ENCODE data around the gene DNAJC1.

The DNAJC1 gene

DNA sequence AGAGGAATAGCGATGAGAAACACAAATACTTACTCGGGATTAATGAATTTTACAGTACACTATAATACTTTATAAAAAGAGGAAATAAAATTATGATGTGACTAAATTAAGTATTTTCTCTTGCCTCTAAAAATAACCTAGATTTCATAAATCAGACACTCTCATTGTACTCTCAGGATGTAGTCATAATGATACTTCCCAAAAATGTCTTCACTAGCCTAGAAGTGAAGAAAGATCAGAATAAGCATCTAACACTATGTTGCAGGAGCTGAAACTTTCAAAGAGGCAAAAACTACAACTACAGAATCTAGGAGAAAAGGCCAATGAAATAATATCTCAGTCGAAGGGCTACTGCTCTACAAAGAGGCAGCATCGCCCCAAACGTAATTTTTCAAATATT is 49.4 kb downstream of the DNAJC1 start:
- no peak for DNase-seq

DNA sequence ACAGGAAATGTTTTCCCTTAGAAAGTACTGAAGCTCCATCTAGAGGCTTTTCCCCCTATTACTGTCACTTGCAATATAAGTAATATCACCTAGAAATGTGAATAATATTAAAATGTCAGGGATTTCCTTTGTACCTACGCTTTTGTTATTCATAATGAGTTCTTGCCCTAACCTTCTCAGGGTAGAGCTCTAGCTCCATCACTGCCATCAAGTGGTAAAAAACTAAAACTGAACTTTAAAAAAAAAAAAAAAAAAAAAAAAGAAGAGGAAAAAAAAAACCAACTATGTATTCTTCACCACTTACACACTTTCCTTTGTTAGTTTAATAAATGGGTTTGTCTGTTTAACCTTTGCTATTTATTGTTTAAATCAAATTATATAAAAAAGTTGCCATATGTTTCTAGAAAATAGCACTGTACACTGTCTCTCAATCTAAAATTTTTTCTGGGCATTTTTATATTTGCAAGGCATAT is 49.9 kb downstream of the DNAJC1 start:
- no peak for DNase-seq

DNA sequence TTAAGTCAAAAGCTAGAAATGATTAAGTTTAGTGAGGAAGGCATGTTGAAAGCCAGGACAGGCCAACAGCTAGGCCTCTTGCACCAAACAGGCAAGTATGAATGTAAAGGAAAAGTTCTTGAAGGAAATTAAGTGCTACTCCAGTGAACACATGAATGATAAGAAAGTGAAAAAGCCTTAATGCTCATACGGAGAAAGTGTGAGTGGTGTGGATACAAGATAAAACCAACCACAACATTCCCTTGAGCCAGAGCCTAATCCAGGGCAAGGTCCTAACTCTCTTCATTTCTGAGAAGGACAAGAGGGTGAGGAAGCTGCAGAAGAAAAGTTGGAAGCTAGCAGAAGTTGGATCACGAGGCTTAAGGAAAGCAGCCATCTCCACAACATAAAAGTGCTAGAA is 53.0 kb downstream of the DNAJC1 start:
- no peak for DNase-seq

DNA sequence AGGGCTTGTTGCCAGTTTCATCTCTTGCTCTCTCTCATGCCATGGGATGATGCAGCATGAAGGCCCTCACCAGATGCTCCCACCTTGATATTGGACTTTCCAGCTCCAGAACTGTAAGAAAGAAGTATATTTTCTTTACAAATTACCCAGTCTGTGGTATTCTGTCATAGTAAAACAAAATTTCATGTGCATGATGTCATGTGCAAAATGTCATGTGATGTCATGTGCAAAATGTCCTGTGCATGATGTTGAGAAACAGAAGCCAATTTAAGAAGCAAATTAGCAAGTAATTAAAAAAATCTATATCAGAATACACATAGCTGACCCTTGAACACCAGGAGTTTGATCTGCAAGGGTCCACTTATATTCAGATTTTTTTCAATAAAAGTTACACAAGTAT is 56.6 kb downstream of the DNAJC1 start:
- no peak for DNase-seq

DNA sequence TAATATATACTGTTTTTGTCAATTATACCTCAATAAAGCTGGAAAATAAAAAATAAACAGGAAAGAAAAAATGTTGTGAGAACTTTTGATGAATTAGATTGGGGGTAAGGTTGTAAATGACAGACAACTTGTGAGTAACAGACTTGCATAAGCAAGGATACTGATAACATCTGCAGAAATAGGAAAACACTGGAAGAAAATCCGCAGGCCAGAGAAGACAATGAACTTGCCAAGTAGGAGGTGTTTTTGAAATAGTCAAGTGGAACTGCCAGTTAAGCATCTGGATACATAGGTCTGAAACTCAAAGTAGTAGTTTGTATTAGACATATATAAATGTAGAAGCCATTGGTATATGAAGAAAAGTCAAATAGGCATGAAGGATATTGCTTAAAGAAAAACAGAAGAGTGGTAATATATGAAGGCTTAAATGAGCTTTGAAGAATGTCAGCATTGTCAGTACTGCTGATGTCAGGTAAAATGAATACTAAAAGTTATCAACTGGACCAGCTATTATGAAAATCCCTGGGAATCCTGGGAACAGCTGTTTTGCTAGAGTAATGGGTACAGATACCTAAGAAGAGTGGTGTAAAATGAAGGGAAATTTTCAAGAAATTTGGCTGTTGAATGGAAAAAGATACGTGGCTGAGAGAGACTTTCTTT is 58.7 kb downstream of the DNAJC1 start:
- DNase-seq: no peak

DNA sequence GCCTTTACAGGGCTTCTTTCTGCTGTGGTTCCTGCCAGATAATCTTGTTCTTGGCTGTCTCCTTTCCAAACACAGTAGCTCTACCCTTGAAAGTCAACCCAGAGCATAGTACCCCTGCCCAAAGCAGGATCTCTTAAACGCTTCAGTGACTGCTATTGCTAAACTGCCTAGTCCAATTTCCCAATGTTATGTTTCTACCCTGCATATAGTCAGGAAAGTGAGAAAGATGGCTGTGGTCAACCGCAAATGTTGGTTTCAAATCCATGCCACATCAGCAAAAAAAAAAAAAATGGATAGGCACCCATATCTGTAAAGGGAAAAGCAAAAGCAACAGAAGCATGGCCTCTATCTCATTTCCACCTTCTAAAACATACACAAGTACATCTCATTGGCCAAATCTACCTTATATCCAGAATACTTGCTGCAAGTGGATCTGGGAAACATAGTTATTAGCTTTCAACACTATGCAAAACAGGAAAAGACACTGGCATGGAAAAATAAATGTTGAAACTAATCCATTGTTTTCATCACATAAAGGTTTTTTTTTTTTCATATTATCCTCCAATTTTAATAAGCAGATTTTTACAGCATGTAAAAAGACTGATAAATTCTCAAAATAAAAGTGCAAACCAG is 59.8 kb downstream of the DNAJC1 start:
- no peak for DNase-seq

DNA sequence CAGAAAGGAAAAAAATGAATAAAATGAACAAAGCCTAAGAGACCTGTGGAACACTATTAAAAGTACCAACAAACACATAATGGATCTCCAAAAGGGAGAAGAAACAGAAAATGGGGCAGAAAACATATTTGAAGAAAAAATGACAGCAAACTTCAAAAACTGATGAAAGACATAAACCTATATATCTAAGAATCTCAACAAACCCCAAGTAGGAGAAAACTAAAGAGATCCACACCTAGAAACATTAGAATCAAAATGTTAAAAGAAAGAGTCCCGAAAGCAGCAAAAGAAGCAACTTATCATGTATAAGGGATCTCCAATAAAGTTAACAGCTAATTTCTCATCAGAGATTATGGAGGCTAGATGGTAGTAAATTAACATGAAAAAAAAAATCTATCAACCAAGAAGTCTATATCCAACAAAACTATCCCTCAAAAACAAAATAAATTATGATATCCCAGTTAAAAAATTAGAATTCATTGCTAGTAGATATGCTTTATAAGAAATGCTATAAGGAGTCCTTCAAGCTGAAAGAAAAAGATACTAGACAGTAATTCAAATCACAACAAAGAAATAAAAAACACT is 68.0 kb downstream of the DNAJC1 start:
- no peak for DNase-seq

DNA sequence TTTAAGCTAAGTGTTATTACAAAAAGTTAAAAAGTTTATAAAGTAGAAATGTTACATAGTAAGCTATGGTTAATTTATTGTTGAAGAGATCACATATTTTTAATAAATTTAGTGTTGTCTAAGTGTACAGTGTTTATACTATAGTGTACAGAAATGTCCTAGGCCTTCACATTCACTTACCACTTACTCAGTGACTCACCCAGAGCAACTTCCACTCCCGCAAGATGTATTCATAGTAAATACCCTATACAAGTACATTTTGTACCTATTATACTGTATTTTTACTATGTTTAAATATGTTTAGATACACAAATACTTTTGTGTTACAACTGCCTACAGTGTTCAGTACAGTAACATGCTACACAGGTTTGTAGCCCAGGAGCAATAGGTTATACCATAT is 69.2 kb downstream of the DNAJC1 start:
- DNase-seq: no peak

DNA sequence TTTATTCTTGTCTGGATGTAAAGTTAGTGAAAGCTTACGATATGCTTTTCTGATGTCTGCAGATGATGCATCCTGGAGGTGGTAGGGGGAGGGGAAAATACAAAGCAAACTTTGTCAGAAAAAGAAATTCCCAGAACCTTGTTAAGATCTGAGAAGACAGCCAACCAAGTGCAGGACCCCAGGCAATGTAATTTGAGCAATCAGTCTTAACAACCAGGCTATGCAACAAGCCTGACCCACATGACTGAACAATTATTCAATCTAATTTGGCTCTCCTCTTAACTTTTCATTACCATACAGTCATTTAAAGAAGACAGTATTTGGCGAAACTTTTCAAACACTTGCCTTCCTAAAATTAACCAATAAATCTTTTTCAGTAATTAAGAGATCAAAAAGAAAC is 74.5 kb downstream of the DNAJC1 start:
- no peak for DNase-seq

DNA sequence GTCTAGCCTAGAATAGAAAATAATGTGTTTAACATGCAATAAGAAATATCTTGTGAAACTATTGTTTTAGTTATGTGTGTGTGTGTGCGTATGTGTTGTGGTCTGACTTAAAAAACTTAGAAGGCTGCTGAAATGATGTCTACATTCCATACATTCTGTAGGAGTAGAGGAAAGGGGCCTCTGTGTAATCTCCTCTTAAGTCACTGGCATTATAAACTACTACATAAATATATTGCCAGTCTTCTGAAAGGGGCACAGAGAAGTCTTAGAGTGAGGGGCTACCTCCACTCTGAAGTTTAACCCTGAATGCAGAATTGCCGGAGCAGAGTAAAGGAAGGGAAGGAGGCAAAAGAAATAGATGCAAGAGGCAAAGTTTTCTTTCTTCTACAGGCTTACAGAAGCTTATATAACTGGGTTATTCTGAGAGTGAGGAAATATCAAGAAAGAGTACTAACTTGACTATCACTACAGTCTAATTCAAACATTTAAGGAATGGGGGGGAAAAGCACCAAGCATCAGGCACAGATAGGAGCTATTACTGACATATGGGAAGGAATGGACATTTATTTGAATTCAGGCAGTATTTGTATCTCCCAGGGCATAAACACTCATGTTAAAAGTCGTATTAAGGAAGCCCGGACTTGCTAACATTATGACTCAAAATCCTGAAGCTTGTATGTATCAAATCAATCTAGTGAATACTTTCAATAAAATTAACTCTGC is 75.7 kb downstream of the DNAJC1 start:
- DNase-seq: no peak

DNA sequence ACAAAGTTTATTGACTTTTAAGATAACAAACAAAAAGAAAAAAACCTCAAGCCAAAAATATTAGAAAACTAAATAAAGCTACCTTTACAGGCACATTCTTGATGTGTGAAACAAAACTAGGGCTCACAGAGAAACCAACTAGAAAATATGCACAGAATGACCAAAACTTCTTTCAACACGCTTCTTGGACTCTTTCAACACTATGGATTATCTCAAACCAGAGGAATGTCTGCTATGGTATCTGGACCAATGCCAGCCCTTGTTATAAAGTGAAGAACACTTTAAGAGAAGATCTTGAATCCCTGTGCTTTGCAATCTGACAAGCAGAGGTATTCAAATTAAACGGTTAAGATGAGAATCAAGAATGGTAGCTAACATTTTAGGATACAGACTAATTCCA is 76.6 kb downstream of the DNAJC1 start:
- DNase-seq: no peak

DNA sequence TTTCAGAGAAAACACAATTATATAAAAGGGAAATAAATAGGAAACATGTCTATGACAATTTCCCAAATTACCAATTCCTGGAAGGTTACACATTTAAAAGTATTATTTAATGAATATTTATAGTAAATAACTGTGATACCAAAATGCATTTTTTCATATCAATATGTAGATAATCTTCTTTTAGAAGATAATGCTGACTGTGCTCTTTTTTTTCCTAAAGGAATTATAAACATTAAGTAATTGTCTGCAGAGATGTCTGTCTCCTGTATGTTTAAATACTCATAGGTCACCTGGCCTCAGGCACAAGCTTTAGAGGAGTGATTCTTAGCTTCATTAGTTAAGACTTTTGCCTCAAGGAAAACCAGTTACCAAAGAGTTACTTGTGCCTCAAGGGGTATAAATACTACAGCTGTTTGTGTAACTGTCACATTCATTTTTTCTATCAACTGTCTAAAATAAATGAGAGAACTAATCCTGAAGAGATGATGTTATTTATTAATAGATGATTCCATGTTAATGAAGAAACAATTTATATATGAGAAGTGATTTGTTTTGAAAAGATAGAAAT is 77.1 kb downstream of the DNAJC1 start:
- no peak for DNase-seq

DNA sequence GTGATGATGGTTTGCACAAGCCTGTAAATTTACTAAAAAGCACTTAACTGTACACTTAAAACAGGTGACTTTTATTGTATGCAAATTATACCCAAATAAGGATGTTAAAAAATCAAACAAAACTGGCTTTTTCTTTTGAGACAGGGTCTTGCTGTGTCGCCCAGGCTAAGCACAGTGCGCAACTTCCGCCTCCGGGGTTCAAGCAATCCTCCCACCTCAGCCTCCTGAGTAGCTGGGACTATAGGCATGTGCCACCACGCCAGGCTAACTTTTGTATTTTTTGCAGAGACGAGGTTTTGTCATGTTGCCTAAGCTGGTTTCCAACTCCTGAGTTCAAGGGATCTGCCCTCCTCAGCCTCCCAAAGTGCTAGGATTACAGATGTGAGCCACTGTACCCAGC is 77.7 kb downstream of the DNAJC1 start:
- no peak for DNase-seq

DNA sequence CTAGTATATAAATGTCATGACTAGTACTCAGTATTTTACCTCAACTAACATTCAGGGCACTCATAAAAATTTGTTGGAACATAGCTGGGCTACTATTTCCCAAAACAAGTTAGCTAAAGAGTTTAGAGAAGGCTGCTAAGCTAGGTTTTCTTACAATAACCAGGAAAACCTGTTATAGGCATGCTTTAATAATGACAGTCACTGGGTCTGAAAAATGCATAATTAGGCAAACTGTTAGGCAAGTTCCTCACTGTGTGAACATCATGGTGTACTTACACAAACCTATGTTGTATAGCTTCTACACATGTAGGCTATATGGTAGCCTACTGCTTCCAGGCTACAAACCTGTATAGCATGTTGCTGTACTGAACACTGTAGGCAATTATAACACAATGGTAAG is 79.0 kb downstream of the DNAJC1 start:
- no peak for DNase-seq

DNA sequence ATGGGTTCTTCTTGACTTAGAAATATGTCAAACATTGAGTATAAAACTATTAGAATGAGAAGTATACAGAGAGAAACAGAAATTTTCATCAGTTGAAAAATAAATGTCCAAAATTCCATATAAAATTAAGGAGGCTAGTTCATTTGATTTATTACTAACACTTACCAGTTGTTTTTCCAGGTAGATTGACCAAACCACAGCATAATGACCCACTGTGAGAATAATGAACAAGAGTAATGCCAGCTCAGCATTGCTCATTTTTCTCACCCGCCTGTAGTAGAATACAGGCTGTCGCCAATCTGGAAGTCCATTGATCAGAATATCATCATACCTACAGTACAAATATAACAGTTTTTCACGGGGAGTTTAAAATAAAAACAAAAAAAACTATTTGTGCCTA is 82.9 kb downstream of the DNAJC1 start:
- no peak for DNase-seq

DNA sequence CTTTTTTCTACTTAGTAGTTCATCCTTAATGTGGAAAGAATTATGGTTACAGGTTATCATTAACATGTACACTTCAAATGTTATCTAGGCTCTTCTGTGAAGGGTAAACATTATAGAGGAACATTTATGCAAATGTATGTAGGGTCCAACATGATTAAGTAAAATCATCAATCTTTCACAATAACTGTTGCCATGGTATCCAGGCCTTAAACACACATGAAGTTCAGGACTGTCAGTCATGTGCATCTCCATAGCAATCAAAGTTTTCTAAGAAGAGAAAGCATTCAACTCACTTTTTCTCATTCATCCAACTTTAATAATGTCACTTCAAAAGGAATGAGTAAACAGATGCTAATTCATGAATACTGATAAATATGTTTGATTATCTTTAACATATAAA is 83.6 kb downstream of the DNAJC1 start:
- no peak for DNase-seq

DNA sequence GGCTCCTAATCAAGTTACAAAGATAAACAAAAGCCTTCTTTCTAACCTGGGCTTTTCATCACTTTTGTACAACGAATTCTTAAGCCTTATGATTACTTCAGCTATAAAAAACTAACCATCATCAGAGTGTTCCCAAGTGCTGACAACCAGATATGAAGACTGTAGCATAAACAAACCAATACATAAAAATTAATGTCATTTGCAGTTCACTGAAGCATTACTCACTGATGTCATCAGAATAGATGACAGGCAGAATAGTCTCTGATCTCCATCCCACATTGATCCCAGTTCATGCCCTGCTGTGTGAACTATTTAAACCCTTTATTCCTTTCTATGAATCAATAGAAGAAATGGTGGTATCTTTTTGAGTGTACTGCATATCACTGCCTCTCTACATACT is 84.4 kb downstream of the DNAJC1 start:
- DNase-seq: no peak

DNA sequence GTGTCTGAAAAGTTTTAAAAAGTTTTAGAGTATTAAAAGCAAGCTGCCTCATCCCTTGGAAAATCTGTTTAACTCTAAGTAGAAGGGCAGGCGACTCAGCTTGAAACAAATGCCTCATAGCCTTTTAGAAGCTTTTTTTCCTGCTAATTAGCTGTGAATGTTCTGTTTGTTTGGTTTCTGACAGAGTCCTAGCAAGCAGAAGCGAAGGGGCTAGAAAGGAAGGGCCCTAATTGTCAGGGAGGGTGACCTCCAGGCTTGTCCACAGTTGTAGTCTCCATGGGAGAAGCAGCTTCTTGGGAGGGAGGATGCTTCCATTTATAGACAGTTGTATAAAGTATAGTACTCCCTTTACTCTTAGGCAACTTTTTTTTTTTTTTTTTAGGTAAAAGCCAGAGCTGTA is 90.9 kb downstream of the DNAJC1 start:
- no peak for DNase-seq

DNA sequence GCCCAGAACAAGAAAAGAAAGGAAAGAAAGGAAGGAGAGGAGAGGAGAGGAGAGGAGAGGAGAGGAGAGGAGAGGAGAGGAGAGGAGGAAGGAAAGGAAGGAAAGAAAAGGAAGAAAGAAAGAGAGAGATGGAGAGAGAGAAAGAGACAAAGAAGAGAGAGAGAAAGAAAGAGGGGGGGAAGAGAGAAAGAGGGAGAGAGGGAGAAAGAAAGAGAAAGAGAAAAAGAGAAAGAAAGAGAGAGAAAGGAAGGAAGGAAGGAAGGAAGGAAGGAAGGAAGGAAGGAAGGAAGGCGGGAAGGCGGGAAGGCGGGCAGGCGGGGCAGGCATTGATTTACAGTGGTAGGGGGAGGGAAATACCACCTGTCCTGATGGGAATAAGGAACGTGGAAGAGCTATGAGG is 92.7 kb downstream of the DNAJC1 start:
- DNase-seq: no peak

DNA sequence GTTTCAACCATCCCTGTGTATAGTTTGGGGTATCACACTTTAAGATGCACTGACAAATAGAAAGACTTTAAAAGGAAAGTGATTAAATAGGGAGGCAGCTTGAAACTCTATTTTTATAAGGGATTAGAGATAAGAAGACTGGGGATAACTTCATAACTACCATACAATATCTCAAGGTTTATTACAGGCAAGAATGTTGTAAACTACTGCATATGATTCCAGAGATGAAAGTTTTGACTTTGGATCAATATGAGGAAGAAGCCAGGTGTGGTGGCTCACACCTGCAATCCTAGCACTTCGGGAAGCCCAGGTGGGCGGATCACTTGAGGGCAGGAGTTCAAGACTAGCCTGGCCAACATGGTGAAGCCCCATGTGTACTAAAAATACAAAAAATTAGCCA is 96.1 kb downstream of the DNAJC1 start:
- DNase-seq: no peak

DNA sequence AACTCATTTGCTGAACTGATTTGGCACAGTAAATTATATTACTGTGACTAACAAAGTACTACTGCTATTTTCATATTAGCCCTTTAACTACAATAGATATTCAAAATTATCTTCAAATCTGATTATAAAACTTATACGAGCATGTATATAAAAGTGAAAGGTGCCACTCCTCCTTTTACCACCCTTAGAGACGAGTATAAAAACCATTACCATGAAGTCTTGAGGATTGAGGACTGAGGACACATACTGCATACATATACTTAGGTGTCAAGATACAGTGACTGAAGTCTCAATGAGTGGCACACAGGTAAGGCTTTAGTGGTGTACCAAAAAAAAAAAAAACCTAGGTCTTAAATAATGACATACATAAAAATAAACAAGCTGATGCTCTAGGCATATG is 98.6 kb downstream of the DNAJC1 start:
- DNase-seq: no peak

DNA sequence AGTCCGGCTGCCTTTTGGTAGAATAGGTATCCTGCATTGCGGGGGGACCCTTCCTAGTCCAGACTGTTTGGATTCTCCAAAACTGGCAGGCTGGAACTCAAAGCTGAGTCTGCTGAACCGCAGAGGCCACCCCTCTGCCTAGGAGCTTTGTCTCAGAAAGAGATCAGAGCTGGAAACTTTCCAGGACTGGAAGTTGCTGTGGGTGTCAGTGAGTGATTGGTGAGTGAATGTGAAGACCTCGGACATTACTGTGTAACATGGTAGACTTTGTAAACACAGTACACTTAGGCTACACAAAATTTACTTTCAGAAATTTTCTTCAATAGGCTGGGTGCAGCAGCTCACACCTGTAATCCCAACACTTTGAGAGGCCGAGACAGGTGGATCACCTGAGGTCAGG is 103.8 kb downstream of the DNAJC1 start:
- no peak for DNase-seq

DNA sequence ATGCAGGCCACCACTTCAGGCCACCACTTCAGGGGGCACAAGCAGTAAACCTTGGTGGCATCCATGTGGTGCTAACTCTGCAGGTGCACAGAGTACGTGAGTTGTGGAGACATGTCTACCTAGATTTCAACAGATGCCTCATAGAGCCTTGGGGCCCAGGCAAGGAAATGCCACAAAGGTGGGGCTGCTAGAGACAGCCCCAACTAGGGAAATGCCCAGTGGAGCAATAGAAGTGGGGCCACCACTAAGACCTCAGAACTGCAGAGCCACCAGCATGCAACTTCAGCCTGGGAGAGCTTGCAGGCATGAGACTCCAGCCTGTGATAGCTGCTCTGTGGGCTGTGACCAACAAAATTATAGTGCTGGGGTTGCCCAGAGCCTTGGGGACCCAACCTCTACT is 107.6 kb downstream of the DNAJC1 start:
- DNase-seq: no peak

All from activated T-cell treated with anti-CD3 and anti-CD28 coated beads, Interleukin-2, amount 50 U/mL, for 48 hours (primary cell).